ENCODE results near the gene RNF168. TPM values are rescaled to one million over a fixed set of nuclear protein-coding genes. Genes with fewer than 3 reads are reported as not detected.

Gene RNF168
- total RNA-seq, 1 experiment from 2014 or later: 25.1 TPM

DNA sequence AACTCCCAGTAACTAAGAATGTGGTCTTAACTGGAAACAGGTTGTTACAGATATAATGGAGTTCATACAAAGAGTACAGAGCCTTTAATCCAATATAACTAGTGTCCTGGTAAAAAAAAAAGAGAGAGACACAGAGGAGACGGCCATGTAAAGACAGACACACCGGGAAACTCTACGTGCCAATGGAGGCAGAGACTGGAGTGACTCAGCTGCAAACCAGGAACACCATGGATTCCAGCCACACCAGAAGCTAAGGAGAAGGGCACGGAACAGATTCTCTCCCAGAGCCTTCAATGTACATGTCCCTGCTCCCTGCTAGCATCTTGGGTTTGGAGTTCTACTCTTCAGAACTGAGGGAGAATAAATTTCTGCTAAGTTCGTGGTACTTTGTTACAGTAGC, 4.5 kb downstream of the RNF168 start:
- CTCF ChIA-PET: no interaction called here
- Histone ChIP-seq H3K27ac (ENCODE audit: low read depth, low read length) (no peak overlapping the region), H3K4me2 (ENCODE audit: low read length) (no peak overlapping the region), H3K36me3 (ENCODE audit: control insufficient read depth in 1 of 2, insufficient read depth in 2 of 2, low read length in 2 of 2) (peaks cover 0 to 20% of the 10 kb centered on the region in 2 experiments; a peak in 1 of 4 replicates), H3K27me3 (ENCODE audit: insufficient read depth, low read length) (no peaks in the 10 kb centered on the region), H3K4me3 (replicated peaks in 1 of 2; ENCODE audit: low read depth in 1 of 2, low read length in 2 of 2) (no peak overlapping the region), H3K9ac (ENCODE audit: low read length) (no peak overlapping the region), H3K9me3 (ENCODE audit: control insufficient read depth in 1 of 2, insufficient read depth in 1 of 2, low read depth in 1 of 2, low read length in 2 of 2) (no peaks in the 10 kb centered on the region), H4K20me1 (ENCODE audit: insufficient read depth) (peaks cover 6% of the 10 kb centered on the region; the same call in 1 of the 2 replicates), H3K4me1 (ENCODE audit: control insufficient read depth in 1 of 2, insufficient read depth in 2 of 2, low read length in 2 of 2) (peaks cover 1 to 14% of the 10 kb centered on the region in 2 experiments; a peak in 3 of 4 replicates), H3K9me2 (ENCODE audit: insufficient read depth) (no peaks in the 10 kb centered on the region), H3K79me2 (ENCODE audit: insufficient read depth, low read length) (peaks cover 94% of the 10 kb centered on the region), H2AFZ (ENCODE audit: low read depth, low read length, poor library complexity, severe bottlenecking) (no peak overlapping the region)
- no TSS peak for BruUV-seq (replicated peaks)
- POLR2A ChIA-PET: no interaction called here
- ATAC-seq (no peak), DNase-seq (ENCODE audit: low read depth, low spot score) (no peak)
- intact Hi-C loops (cut with micrococcal nuclease): no loop called here
- TF ChIP-seq SRF (IDR thresholded peaks at IDR 0.05; ENCODE audit: low read depth): no peak
- TF ChIP-seq, protein P1, sequence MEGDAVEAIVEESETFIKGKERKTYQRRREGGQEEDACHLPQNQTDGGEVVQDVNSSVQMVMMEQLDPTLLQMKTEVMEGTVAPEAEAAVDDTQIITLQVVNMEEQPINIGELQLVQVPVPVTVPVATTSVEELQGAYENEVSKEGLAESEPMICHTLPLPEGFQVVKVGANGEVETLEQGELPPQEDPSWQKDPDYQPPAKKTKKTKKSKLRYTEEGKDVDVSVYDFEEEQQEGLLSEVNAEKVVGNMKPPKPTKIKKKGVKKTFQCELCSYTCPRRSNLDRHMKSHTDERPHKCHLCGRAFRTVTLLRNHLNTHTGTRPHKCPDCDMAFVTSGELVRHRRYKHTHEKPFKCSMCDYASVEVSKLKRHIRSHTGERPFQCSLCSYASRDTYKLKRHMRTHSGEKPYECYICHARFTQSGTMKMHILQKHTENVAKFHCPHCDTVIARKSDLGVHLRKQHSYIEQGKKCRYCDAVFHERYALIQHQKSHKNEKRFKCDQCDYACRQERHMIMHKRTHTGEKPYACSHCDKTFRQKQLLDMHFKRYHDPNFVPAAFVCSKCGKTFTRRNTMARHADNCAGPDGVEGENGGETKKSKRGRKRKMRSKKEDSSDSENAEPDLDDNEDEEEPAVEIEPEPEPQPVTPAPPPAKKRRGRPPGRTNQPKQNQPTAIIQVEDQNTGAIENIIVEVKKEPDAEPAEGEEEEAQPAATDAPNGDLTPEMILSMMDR (IDR thresholded peaks at IDR 0.05 in 2 of 3, conservative IDR thresholded peaks at IDR 0.05 in 1 of 3; ENCODE audit: borderline replicate concordance in 1 of 3, insufficient read depth in 1 of 3, low read depth in 2 of 3, low read length in 2 of 3): no peak
- TF ChIP-seq RAD21 (IDR thresholded peaks at IDR 0.05; ENCODE audit: low read depth): no peak
- TF ChIP-seq ZNF274 (IDR thresholded peaks at IDR 0.05; ENCODE audit: low read depth, low read length): no peak
- no peak for TF ChIP-seq EZH2phosphoT487 (IDR thresholded peaks at IDR 0.05; ENCODE audit: borderline replicate concordance)
- TF ChIP-seq ELF1 (IDR thresholded peaks at IDR 0.05; ENCODE audit: borderline replicate concordance, low read depth): no peak
- no peak for TF ChIP-seq POLR2AphosphoS5 (IDR thresholded peaks at IDR 0.05; ENCODE audit: low read depth, low read length)
- TF ChIP-seq, protein P2, sequence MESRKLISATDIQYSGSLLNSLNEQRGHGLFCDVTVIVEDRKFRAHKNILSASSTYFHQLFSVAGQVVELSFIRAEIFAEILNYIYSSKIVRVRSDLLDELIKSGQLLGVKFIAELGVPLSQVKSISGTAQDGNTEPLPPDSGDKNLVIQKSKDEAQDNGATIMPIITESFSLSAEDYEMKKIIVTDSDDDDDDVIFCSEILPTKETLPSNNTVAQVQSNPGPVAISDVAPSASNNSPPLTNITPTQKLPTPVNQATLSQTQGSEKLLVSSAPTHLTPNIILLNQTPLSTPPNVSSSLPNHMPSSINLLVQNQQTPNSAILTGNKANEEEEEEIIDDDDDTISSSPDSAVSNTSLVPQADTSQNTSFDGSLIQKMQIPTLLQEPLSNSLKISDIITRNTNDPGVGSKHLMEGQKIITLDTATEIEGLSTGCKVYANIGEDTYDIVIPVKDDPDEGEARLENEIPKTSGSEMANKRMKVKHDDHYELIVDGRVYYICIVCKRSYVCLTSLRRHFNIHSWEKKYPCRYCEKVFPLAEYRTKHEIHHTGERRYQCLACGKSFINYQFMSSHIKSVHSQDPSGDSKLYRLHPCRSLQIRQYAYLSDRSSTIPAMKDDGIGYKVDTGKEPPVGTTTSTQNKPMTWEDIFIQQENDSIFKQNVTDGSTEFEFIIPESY (IDR thresholded peaks at IDR 0.05; ENCODE audit: extremely low read depth, insufficient replicate concordance, low read length): no peak
- TF ChIP-seq, protein P3, sequence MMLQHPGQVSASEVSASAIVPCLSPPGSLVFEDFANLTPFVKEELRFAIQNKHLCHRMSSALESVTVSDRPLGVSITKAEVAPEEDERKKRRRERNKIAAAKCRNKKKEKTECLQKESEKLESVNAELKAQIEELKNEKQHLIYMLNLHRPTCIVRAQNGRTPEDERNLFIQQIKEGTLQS (IDR thresholded peaks at IDR 0.05): no peak
- TF ChIP-seq POLR2A (IDR thresholded peaks at IDR 0.05; ENCODE audit: borderline replicate concordance, extremely low read depth, insufficient read depth, insufficient read length): no peak
- no peak for TF ChIP-seq SIN3A (IDR thresholded peaks at IDR 0.05; ENCODE audit: low read depth)
- no peak for TF ChIP-seq JUND (IDR thresholded peaks at IDR 0.05)
- no peak for TF ChIP-seq YY1 (IDR thresholded peaks at IDR 0.05; ENCODE audit: extremely low read depth, insufficient replicate concordance, low read depth, low read length)
- TF ChIP-seq EZH2 (IDR thresholded peaks at IDR 0.05): no peak
- TF ChIP-seq SP1 (IDR thresholded peaks at IDR 0.05; ENCODE audit: low read depth): no peak
- TF ChIP-seq, protein P4, sequence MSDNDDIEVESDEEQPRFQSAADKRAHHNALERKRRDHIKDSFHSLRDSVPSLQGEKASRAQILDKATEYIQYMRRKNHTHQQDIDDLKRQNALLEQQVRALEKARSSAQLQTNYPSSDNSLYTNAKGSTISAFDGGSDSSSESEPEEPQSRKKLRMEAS (IDR thresholded peaks at IDR 0.05): no peak
- TF ChIP-seq, protein P5, sequence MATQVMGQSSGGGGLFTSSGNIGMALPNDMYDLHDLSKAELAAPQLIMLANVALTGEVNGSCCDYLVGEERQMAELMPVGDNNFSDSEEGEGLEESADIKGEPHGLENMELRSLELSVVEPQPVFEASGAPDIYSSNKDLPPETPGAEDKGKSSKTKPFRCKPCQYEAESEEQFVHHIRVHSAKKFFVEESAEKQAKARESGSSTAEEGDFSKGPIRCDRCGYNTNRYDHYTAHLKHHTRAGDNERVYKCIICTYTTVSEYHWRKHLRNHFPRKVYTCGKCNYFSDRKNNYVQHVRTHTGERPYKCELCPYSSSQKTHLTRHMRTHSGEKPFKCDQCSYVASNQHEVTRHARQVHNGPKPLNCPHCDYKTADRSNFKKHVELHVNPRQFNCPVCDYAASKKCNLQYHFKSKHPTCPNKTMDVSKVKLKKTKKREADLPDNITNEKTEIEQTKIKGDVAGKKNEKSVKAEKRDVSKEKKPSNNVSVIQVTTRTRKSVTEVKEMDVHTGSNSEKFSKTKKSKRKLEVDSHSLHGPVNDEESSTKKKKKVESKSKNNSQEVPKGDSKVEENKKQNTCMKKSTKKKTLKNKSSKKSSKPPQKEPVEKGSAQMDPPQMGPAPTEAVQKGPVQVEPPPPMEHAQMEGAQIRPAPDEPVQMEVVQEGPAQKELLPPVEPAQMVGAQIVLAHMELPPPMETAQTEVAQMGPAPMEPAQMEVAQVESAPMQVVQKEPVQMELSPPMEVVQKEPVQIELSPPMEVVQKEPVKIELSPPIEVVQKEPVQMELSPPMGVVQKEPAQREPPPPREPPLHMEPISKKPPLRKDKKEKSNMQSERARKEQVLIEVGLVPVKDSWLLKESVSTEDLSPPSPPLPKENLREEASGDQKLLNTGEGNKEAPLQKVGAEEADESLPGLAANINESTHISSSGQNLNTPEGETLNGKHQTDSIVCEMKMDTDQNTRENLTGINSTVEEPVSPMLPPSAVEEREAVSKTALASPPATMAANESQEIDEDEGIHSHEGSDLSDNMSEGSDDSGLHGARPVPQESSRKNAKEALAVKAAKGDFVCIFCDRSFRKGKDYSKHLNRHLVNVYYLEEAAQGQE (IDR thresholded peaks at IDR 0.05; ENCODE audit: low read depth): no peak
- RAD21 ChIA-PET (ENCODE audit: low non-redundant PET in 1 of 2, low total read pairs in 2 of 2, uncharacterized antibody in 2 of 2, unreplicated experiment in 2 of 2): no interaction called here
